Heart left ventricle (tissue), 16 donors: ENCODE data around the gene WNT11. TPM values are rescaled to one million over a fixed set of nuclear protein-coding genes. Genes with fewer than 3 reads are reported as not detected.

ENCODE experiments used
- ATAC-seq, 4 donors: fragments of 200-7000 bp; cut with Tn5 transposase; one replicate each; pipeline ENCODE4 v1.9.1; 2020 to 2022; ENCODE audit warnings: moderate library complexity in 4 of 4, mild to moderate bottlenecking in 3 of 4, moderate number of reproducible peaks in 1 of 4
- DNase-seq, 5 donors: peaks; one replicate each; pipeline ENCODE4 v3.0.0-alpha.2; 2020
- H3K27ac ChIP-seq, 12 donors: fragments of 200-600 bp; sonication (generic) in 4 of 12; one replicate each; pipeline versions ENCODE4 v1.5.0 to v1.8.0; 2016 to 2022; ENCODE audit warnings: mild to moderate bottlenecking in 2 of 12
- H3K27me3 ChIP-seq, 9 donors: fragments of 200-600 bp; sonication (generic) in 2 of 9; one replicate each; pipeline versions ENCODE4 v1.5.1 to v1.8.0; 2016 to 2022; ENCODE audit warnings: mild to moderate bottlenecking in 3 of 9
- H3K36me3 ChIP-seq, 9 donors: fragments of 200-600 bp; sonication (generic) in 2 of 9; one replicate each; pipeline versions ENCODE4 v1.5.0 to v1.8.0; 2018 to 2022; ENCODE audit warnings: mild to moderate bottlenecking in 2 of 9
- H3K4me1 ChIP-seq, 12 donors: fragments of 200-600 bp; sonication (generic) in 4 of 12; one replicate each; pipeline versions ENCODE4 v1.5.0 to v1.8.0; 2016 to 2022; ENCODE audit warnings: mild to moderate bottlenecking in 3 of 12
- H3K4me3 ChIP-seq, 12 donors: fragments of 200-600 bp; sonication (generic) in 4 of 12; one replicate each; pipeline versions ENCODE4 v1.5.0 to v1.8.0; 2017 to 2022; ENCODE audit warnings: mild to moderate bottlenecking in 9 of 12, moderate library complexity in 4 of 12
- H3K9me3 ChIP-seq, 12 donors: fragments of 200-600 bp; sonication (generic) in 4 of 12; one replicate each; pipeline versions ENCODE4 v1.5.0 to v1.8.0; 2016 to 2022; ENCODE audit warnings: mild to moderate bottlenecking in 1 of 12
- CTCF ChIP-seq, 12 donors: fragments of 200-600 bp; sonication (generic) in 4 of 12; IDR thresholded peaks; one replicate each; pipeline versions ENCODE4 v1.5.0 to v1.8.0; 2018 to 2022; ENCODE audit warnings: antibody characterized with exemption in 12 of 12, mild to moderate bottlenecking in 5 of 12
- POLR2A ChIP-seq, 2 donors: fragments of 450-650 bp; IDR thresholded peaks; one replicate each; pipeline ENCODE4 v1.6.1; 2017; ENCODE audit warnings: antibody characterized with exemption in 2 of 2, mild to moderate bottlenecking in 2 of 2, moderate library complexity in 2 of 2
- WGBS, 4 donors: extraction: QIAGEN DNeasy Blood & Tissue Kit in 2 of 4; methylation state at CpG; one replicate each; pipeline versions ENCODE4 v1.1.5 to v1.1.7; 2013 to 2018; 5-methylcytosine and 5-hydroxymethylcytosine counted together
- intact Hi-C, 10 donors: fragments of 100-400 bp; cut with DNase I; formaldehyde crosslinking; loops; one replicate each; pipeline versions ENCODE4 v1.11.1 to v1.14.2; 2022
- polyA plus RNA-seq, 2 donors: library from polyadenylated mRNA; stranded (reverse); fragments of 200-250 nt; gene quantifications; one replicate each; pipeline ENCODE4 v1.2.3, GENCODE V29; 2013
- total RNA-seq, 9 donors: library from RNA; depleted of rRNA in 2 of 9; stranded (reverse); fragments of >200 nt in 2 of 9; fragmentation: NEBNext Ultra II Directional in 3 of 9; extraction: Animal tissue kit (Norgen Biotek cat#: 25700) in 3 of 9; gene quantifications; one replicate each; pipeline versions ENCODE4 v1.1.0 to v1.2.4, GENCODE V29; 2016 to 2023
- donor health status: ischemic (EF 13 %, LVEDD 7.1; RV severe dilation, severe dysfunction).
- donor health status: healthy with polysubstance abuse.
- donor health status: DM: no; HTN: yes; CAD: no.
- donor health status: DM: no; HTN: no; CAD: no.
- donor health status: ischemic (EF 25% LVEDD 6.9; RV normal size, moderate dysfunction).
- donor health status: ischemic (EF 25% LVEDD 5.7; RV mildly dilated, moderate dysfunction).
- donor health status: healthy.
- donor health status: DM: yes; HTN: yes; CAD: no.
- donor health status: ischemic (EF 35%, LVEDD 5.7; RV mildly dilated, moderate dysfunction).
- donor health status: nonischemic (EF 11% LVEDD 7.7; RV severe dilation, severe dysfunction).
- donor health status: DM: yes; HTN: yes; CAD: no.
- donor health status: PGD.
- donor health status: ischemic (EF 29% LVEDD 5.4; RV normal size, mild dysfunction).
- donor health status: nonischemic (EF 23%, LVEDD 6.1; RV moderate dilation, normal function).

WNT11 gene
- total and polyA plus RNA-seq, 11 donors = 3.8 to 20.9 (median 8.1) TPM

DNA sequence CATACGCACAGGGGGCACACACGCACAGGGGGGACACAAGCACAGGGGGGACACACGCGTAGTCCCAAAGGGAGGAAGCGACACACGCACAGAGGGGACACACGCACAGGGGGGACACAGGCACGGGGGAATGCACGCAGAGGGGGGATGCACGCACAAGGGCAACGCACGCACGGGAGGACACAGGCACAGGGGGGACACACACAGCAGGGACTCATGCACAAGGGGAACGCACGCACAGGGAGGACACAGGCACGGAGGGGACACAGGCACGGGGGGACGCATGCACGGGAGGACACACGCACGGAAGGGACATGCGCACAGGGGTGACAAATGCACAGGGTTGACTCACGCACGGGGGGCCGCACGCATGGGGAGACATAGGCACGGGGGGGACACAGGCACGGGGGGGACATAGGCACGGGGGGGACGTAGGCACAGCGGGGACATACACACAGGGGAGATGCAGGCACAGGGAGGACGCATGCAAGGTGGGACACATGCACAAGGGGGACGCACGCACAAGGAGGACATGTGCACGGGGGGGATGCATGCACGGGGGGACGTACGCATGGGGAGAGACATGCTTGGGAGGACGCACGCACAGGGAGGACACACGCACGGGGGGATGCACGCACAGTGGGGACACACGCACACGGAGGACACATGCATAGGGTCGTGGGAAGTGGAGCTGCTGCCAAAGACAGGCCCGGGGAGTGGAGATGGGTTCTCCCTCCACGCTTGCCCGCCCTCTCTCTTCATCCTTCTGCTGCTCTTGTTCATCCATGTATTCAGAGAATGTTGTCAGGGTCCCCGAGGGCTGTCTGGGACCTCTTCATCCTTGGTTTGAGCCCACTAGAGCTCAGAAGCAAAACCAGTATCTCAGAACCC, 41.2 kb downstream of the WNT11 start:
- Histone ChIP-seq H3K27me3 (no peaks in the 10 kb centered on the region), H3K9me3 (no peaks in the 10 kb centered on the region), H3K4me1 (peaks cover 0 to 24% (median 14%) of the 10 kb centered on the region in 12 donors), H3K36me3 (no peaks in the 10 kb centered on the region), H3K4me3 (no peak overlapping the region), H3K27ac (no peak overlapping the region)
- no peak for ATAC-seq
- peak in 2 of 5 donors; percentile 4 to 45 for DNase-seq
- WGBS, 4 donors = 89 to 91% (median 90%) methylated on average over 50 of the region's 50 CpGs
- intact Hi-C loops = no loop called here
- TF ChIP-seq CTCF (IDR thresholded peaks at IDR 0.05) (no peak), POLR2A (IDR thresholded peaks at IDR 0.05) (no peak)

GRCh38 chr11:76164081-76164480, 42.2 kb downstream of the WNT11 start:
- Histone ChIP-seq H3K4me1 (peaks cover 0 to 24% (median 14%) of the 10 kb centered on the region in 12 donors), H3K36me3 (no peaks in the 10 kb centered on the region), H3K27ac (no peak overlapping the region), H3K9me3 (no peaks in the 10 kb centered on the region), H3K4me3 (no peak overlapping the region), H3K27me3 (no peaks in the 10 kb centered on the region)
- DNase-seq (no peak), ATAC-seq (no peak)
- WGBS, 4 donors = 86 to 93% (median 92%) methylated on average over 7 to 13 of the region's 13 CpGs
- intact Hi-C loops = no loop called here
- TF ChIP-seq POLR2A (IDR thresholded peaks at IDR 0.05) (no peak), CTCF (IDR thresholded peaks at IDR 0.05) (no peak)

GRCh38 chr11:76163289-76163880, 42.9 kb downstream of the WNT11 start:
- DNase-seq = peak in 1 of 5 donors; percentile 53
- TF ChIP-seq POLR2A (IDR thresholded peaks at IDR 0.05) = no peak
- TF ChIP-seq CTCF (IDR thresholded peaks at IDR 0.05) = no peak
- H3K36me3 ChIP-seq = no peaks in the 10 kb centered on the region
- no peaks in the 10 kb centered on the region for H3K9me3 ChIP-seq
- H3K27ac ChIP-seq = no peak overlapping the region
- no peak for ATAC-seq
- WGBS, 4 donors = 94 to 98% (median 94%) methylated on average over 4 to 11 of the region's 11 CpGs
- no peak overlapping the region for H3K4me3 ChIP-seq
- H3K27me3 ChIP-seq = no peaks in the 10 kb centered on the region
- intact Hi-C loops = no loop called here
- H3K4me1 ChIP-seq = peaks cover 0 to 24% (median 14%) of the 10 kb centered on the region in 12 donors
